ENCODE measurements around the gene THSD4. TPM values are rescaled to one million over a fixed set of nuclear protein-coding genes. Genes with fewer than 3 reads are reported as not detected.
"Not testable (repeated sequence)": the region's sequence is repeated elsewhere in the genome, so short reads cannot be mapped to it uniquely, and the experiment has no call there.

The THSD4 gene
- total RNA-seq, 1 experiment from 2014 or later, result 21.7 TPM

GRCh38 chr15:71362556-71362955, 247.3 kb downstream of the THSD4 start:
- DNase-seq (ENCODE audit: extremely low read depth, low read depth), result no peak

- DNase-seq (ENCODE audit: extremely low read depth, low read depth), result no peak
These were observed 248.0 kb downstream of the THSD4 start for GRCh38 chr15:71362987-71363968.

- no peak for DNase-seq (ENCODE audit: extremely low read depth, low read depth)
These were observed 248.9 kb downstream of the THSD4 start for GRCh38 chr15:71364117-71364584.

DNA sequence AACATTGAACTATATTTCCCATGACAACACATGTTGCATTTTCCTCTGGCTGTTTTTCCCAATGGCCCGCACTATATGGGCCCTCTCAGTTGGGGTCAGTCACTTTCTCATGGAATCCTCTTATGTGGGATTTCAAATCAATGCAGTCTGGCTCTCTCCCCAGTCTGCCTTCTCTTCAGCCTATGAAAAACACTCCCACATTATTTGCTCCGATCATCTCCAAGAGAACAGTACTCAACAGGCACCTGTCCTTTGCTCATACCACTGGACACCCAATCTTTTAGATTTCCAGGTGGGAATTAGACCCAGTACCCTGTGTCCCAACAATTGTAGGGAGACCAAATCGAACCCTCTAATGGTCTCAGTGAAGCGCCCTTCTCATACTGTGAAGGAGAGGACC, 251.3 kb downstream of the THSD4 start:
- no peak for DNase-seq (ENCODE audit: extremely low read depth, low read depth)

- no peak for DNase-seq (ENCODE audit: extremely low read depth, low read depth)
These were observed 251.7 kb downstream of the THSD4 start for GRCh38 chr15:71366926-71367325.

DNA sequence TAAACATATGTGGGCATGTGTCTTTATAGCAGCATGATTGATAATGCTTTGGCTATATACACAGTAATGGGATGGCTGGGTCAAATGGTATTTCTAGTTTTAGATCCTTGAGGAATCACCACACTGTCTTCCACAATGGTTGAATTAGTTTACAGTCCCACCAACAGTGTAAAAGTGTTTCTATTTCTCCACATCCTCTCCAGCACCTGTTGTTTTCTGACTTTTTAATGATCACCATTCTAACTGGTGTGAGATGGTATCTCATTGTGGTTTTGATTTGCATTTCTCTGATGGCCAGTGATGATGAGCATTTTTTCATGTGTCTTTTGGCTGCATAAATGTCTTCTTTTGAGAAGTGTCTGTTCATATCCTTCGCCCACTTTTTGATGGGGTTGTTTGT, 252.5 kb downstream of the THSD4 start:
- not testable (repeated sequence) for DNase-seq (ENCODE audit: extremely low read depth, low read depth)

DNA sequence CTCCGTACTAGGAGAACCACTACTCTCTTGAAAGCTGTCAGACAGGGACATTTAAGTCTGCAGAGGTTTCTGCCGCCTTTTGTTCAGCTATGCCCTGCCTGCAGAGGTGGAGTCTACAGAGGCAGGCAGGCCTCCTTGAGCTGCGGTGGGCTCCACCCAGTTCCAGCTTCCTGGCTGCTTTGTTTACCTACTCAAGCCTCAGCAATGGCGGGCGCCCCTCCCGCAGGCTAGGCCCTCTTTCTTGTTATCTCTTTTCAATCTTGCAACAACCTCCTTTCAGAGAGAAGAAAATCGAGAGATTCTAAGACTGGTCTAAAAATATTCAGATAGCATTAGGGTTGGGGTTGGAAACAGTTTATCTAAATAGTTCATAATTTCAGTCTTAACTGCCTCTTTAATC, 257.5 kb downstream of the THSD4 start:
- DNase-seq (ENCODE audit: extremely low read depth, low read depth), result not testable (repeated sequence)

GRCh38 chr15:71373917-71374316, 258.6 kb downstream of the THSD4 start:
- DNase-seq (ENCODE audit: extremely low read depth, low read depth), result no peak

- no peak for DNase-seq (ENCODE audit: extremely low read depth, low read depth)
These were observed 259.5 kb downstream of the THSD4 start for GRCh38 chr15:71374607-71375352.

DNA sequence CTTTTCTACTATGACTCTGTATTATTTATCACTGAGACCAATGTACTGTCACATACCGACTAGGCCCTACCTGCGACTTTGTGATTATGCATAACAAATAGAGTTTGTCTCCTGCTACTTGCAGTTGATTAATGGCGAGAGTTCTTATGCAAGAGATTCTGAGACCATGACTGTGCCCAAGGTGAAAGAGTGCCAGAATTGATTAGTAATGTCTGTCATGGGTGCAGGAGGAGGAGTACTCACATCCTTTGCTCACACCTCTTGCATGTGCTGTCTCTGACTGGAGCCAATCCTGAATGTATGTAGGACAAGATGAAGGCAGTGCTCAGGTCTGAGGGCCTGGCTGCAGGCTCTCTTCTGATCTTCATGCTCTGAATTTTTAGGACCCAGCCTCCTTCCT, 260.7 kb downstream of the THSD4 start:
- no peak for DNase-seq (ENCODE audit: extremely low read depth, low read depth)

DNA sequence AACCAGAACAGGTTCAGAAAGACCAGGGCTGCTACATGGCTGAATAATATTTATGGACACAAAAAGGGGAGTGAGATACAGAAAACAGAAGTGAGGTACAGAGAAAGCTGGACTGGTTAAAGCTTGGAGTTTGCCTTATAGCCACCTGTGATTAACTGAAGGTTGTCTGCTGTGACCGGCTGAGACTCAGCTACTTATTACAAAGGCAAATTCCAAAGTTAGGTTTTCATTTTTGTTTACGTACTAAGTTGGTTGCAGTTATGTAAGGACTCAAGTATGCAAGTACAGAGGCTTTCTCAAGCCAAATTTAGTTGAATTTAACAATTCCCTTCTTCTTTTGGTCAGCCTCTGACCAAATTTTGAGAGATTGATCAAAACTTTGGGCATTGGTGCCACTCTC, 264.6 kb downstream of the THSD4 start:
- no peak for DNase-seq (ENCODE audit: extremely low read depth, low read depth)

DNA sequence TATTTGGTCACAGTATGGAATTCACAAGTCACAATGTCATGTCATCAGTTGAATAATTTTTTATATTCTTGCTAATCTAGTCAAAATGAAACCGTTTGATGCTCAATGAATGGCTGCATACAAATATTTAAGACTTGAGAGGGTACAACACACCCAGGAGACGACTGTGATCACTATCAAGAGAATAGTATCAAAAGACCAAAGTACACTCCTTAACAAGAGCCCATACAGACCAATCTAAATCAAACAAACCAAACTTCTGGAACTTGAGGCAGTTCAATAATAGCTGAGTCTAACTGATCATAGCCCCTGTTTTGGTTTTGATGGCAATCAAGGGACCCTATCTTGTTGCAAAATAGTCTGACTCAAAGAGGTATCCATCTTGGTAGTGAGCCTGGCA, 265.1 kb downstream of the THSD4 start:
- DNase-seq (ENCODE audit: extremely low read depth, low read depth), result no peak

GRCh38 chr15:71384501-71384900, 269.2 kb downstream of the THSD4 start:
- DNase-seq (ENCODE audit: extremely low read depth, low read depth), result no peak

GRCh38 chr15:71385026-71385425, 269.8 kb downstream of the THSD4 start:
- no peak for DNase-seq (ENCODE audit: extremely low read depth, low read depth)

DNA sequence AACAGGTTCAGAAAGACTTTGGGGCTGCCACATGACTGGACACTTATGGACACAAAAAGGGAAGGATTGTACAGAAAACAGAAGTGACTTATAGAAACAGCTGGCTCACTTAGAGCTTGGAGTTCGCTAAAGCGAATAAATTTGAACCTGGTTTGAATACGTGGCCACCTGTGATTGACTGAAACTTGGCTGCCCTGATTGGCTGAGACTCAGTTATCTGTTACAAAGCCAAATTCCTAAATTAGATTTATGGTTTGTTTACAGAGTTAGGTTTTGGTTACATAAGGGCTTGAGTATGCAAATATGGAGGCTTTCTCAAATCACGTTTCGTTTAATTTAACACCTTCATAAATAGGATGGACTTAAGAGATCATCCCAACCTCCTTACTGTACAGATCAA, 270.2 kb downstream of the THSD4 start:
- DNase-seq (ENCODE audit: extremely low read depth, low read depth), result no peak

GRCh38 chr15:71386005-71386404, 270.7 kb downstream of the THSD4 start:
- DNase-seq (ENCODE audit: extremely low read depth, low read depth), result no peak

- peak; percentile 5 for DNase-seq (ENCODE audit: extremely low read depth, low read depth)
These were observed 271.4 kb downstream of the THSD4 start for GRCh38 chr15:71386448-71387236.

DNA sequence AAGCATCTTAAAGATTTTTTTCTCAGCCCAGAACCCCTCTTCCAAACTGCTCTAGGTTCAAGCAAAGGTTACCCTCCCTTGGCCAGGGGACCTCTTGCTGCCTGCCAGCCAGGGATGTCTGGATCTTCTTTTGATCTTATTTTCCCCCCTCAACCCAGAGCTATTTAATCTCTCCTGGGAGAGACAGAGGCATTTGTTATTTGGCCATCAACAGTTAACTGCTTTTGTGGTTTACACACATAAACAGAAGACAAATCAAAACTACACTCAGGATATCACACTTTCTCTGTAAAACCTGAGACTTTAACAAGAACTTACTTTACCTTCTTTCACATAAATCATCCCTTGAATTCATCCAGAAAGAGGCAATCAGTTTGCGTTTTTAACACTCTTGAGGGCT, 272.5 kb downstream of the THSD4 start:
- no peak for DNase-seq (ENCODE audit: extremely low read depth, low read depth)

DNA sequence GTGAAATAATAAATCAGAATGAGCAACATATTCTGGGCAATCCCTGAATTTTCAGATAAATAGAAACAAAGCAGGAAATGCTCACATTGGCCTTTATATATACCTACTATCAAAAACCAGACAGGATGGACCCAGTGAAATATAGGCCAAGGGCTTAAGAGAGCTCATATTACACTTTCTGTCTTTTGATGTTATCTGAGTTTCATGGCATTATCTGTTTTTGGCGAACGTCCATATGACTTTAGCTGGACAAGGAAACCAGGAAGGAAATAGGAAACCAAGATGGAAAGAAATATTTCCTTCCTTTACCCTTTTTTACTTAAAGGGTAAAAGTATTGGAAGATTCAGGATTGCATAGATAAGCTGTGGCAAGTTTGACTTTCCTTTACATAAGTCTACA, 274.8 kb downstream of the THSD4 start:
- no peak for DNase-seq (ENCODE audit: extremely low read depth, low read depth)

GRCh38 chr15:71391421-71392088, 276.3 kb downstream of the THSD4 start:
- DNase-seq (ENCODE audit: extremely low read depth, low read depth), result no peak

Measured in NCI-H460 (cell line).